GM10248 (cell line): ENCODE results near the gene PIK3C2B.
A peak's percentile ranks its signal among the peaks of the same experiment; 100 is the strongest.
"Not testable (repeated sequence)": the region's sequence is repeated elsewhere in the genome, so short reads cannot be mapped to it uniquely, and the experiment has no call there.

Experiments used
- CTCF ChIA-PET: fragments of 300-600 bp; sonication (Branson Sonifier 250); formaldehyde crosslinking; extraction: SDS; loops from one replicate; lab custom pipeline; 2021; ENCODE audit warnings: antibody characterized with exemption; lab: Yijun Ruan, JAX
- POLR2A ChIA-PET: fragments of 350-650 bp; sonication (Branson Sonifier 250); formaldehyde crosslinking; extraction: SDS; loops from one replicate; lab custom pipeline; 2020; ENCODE audit warnings: antibody characterized with exemption; lab: Yijun Ruan, JAX
- DNase-seq: peaks from one replicate; pipeline ENCODE4 v3.0.0; 2012; ENCODE audit errors: extremely low spot score
- TF ChIP-seq, protein P1 (sequence below): IDR thresholded peaks from 2 replicates; pipeline ENCODE4 v1.5.1; 2012; ENCODE audit warnings: mild to moderate bottlenecking, low read depth; ENCODE audit errors: extremely low read depth, missing control alignments, control extremely low read depth

PIK3C2B gene

DNA sequence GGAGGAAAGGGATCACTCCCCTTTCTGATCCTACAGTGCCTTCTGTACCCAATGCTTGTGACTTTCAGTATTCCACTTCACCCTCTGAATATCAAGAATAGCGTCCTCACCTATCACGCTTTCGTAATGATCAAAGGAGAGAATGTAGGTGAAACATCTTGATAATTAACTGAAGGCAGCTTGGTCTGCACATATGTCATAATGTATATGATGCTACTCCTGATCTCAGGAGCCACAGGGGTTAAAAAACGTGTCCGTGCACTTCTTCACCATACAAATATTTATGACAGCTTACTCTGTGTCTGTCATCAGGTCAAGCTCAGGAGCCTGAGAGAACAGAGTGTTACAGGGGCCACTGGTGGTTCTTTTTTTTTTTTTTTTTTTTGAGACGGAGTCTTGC is 1.2 kb upstream of the PIK3C2B start:
- TF ChIP-seq, protein P1, sequence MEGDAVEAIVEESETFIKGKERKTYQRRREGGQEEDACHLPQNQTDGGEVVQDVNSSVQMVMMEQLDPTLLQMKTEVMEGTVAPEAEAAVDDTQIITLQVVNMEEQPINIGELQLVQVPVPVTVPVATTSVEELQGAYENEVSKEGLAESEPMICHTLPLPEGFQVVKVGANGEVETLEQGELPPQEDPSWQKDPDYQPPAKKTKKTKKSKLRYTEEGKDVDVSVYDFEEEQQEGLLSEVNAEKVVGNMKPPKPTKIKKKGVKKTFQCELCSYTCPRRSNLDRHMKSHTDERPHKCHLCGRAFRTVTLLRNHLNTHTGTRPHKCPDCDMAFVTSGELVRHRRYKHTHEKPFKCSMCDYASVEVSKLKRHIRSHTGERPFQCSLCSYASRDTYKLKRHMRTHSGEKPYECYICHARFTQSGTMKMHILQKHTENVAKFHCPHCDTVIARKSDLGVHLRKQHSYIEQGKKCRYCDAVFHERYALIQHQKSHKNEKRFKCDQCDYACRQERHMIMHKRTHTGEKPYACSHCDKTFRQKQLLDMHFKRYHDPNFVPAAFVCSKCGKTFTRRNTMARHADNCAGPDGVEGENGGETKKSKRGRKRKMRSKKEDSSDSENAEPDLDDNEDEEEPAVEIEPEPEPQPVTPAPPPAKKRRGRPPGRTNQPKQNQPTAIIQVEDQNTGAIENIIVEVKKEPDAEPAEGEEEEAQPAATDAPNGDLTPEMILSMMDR: no peak
- CTCF ChIA-PET: interaction anchor here (0.8 to 39.3 kb wide), 7 partner anchors 8 to 97 kb away, joined by 3 to 1775 read pairs (median 7); no protein-coding TSS in a partner anchor
- DNase-seq: no peak
- POLR2A ChIA-PET: interaction anchor here (0.6 to 2.3 kb wide), 2 partner anchors 11 to 21 kb away, joined by 3 to 10 read pairs; partner anchors contain the start of gene MDM4

DNA sequence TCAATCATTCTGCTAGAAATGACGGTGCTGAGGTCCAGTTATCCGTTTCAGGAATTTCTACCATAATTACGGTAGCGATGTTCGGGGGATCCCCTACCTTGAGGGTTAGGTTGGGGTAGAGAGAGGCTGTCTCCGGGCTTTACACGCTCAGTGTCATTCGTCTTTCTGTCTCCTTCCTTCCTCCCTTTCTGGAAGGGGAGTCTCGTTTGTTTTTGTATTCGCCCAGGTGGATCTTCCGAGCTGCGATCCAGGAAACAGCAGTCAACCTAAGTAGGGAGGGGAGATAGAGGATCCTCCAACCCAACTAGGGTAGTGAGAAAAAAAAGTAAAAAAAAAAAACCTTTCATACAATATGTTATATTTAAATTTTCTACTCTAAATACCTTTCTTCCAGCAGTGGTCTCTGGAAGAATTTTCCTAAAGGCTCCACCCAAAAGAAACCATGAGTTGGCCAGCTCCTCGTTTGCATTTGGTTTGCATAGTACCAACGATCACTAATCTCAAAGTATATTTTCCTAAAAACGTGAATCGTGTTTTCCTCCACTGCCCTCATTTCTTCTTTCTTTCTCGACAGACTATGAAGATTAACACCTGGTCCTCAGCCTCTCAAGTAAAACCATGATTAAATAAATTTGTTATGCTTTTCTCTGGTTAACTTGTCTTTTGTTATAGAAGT is 611 bp upstream of the PIK3C2B start:
- ChIA-PET CTCF (interaction anchor here (0.8 to 39.3 kb wide), 12 partner anchors 8 to 96 kb away, joined by 3 to 1775 read pairs (median 6); partner anchors contain the start of gene MDM4), POLR2A (interaction anchor here (0.6 to 2.3 kb wide), 2 partner anchors 12 to 21 kb away, joined by 3 to 10 read pairs; partner anchors contain the start of gene MDM4)
- TF ChIP-seq, protein P1: no peak
- peak; percentile 54 for DNase-seq

DNA sequence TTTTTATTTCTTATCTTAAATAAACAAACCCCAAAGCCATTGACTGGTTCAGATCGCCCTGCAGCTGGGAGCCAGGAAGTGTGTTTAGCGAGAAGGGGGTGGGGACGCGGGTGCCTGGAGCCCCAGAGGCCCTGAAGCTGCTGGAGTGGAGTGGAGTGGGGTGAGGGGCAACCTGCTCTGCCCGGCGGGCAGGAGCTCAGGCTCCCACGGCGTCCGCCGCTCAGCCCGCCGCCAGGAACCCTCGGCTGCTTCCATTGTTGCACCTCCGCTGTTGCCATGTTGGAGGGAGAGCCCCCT is 673 bp downstream of the PIK3C2B start:
- DNase-seq: peak; percentile 43
- ChIA-PET CTCF (interaction anchor here (1.1 to 39.3 kb wide), 10 partner anchors 9 to 314 kb away, joined by 3 to 1775 read pairs (median 12); no protein-coding TSS in a partner anchor), POLR2A (interaction anchor here (0.9 to 2.3 kb wide), 7 partner anchors 13 to 86 kb away, joined by 3 to 10 read pairs (median 5); partner anchors contain the start of gene MDM4)
- TF ChIP-seq, protein P1: no peak

DNA sequence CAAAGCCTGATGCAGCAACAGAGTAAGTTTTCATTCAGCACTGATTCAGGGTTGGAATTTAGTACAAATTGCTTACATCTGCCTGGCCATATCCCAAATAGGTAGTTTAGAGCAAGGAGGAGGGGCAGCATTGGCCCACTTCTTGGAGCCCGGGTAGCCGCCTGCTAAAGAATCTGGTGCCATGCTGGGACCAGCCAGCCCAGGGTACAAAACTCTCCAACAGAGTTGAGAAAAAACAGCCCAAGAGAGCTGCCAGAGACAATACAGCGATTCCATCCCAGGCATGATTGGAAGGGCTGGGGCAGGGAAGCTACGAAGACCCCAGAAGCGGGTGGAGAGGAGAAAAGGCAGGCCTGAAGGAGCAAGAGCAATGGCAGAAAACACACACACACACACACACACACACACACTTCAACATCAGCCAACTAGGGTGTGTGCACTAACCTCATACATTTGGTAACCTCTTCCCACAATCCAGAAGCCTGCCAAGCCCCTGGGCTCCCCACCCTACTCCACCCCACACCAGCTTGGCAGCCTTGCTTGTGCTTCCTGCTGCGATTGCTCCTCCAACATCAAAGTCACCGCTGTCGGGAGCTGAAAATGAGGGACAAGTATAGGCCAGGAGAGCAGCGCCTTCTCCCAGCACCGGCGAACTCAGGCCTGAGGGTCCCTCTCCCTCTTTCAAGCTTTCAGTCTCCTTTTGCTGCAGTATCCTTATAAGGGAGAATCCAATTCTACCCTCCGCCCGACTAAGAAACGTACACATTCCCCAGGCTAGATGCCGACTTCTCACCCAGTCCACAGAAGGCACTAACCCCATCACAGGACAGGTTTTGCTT is 1.2 kb downstream of the PIK3C2B start:
- TF ChIP-seq, protein P1: no peak
- peak; percentile 18 for DNase-seq
- ChIA-PET POLR2A (interaction anchor here (0.9 to 2.3 kb wide), 9 partner anchors 12 to 85 kb away, joined by 3 to 10 read pairs (median 4); partner anchors contain the start of gene MDM4), CTCF (interaction anchor here (1.1 to 39.3 kb wide), 11 partner anchors 9 to 314 kb away, joined by 3 to 1775 read pairs (median 12); no protein-coding TSS in a partner anchor)

DNA sequence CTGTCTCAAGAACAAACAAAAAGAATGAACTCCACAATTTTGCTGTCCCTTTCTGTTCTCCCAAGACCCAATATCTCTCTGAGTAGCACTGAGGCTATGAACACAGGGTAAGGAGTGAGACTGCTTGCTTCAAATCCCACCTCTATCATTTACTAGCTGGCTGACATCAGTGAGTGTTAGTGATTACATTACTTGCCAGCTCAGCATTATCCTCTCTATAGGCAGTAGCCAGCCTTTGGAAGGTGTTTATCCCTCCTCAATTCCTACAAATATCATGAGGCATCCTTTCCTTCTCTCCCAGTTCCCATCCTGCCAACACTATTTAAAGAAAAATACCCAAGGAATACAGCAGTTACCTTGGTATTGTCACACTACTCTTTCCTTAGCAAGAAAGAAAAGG is 3.0 kb downstream of the PIK3C2B start:
- DNase-seq: no peak
- CTCF ChIA-PET: interaction anchor here (0.7 to 39.3 kb wide), 7 partner anchors 10 to 316 kb away, joined by 3 to 1775 read pairs (median 12); no protein-coding TSS in a partner anchor
- TF ChIP-seq, protein P1: no peak
- POLR2A ChIA-PET: no interaction called here

DNA sequence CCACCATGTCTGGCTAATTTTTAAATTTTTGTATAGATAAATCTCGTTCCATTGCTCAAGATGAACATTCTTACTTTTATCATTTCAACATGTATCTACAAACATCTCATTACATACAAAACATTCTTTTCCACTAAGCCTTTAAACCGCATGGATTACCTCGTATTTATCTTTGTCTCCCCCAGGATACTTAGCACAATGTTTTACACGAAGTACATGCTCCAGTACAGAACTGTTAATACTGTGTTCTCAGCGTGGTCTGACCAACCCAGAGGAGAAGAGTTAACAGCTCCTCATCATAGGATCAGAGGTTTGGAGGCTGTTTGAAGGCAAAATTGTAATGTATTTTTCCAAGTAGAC is 7.4 kb downstream of the PIK3C2B start:
- CTCF ChIA-PET: interaction anchor here (0.8 to 39.3 kb wide), 5 partner anchors 8 to 320 kb away, joined by 3 to 1775 read pairs (median 8); no protein-coding TSS in a partner anchor
- POLR2A ChIA-PET: no interaction called here
- no peak for DNase-seq

DNA sequence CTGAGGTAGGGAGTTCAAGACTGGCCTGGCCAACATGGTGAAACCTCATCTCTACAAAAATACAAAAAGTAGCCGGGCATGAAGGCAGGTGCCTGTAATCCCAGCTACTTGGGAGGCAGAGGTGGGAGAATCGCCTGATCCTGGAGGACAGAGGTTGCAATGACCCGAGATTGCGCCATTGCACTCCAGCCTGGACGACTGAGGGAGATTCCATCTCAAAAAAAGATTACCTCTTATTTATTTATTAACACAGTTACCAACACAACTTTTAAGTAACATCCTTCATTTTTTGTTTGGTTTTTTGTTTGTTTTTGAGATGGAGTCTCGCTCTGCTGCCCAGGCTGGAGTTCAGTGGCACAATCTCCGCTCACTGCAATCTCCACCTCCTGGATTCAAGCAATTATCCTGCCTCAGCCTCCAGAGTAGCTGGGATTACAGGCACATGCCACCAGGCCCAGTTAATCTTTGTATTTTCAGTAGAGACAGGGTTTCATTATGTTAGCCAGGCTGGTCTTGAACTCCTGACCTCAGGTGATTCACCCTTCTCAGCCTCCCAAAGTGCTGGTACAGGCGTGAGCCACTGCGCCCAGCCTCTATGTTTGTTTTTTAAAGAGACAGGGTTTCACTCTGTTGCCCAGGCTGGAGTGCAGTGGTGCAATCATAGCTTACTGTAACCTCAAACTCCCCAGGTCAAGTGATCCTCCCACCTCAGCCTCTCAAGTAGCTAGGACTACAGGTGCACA is 7.9 kb downstream of the PIK3C2B start:
- ChIA-PET POLR2A (interaction anchor here (0.6 to 0.7 kb wide), 2 partner anchors 22 to 26 kb away, joined by 5 to 8 read pairs; no protein-coding TSS in a partner anchor), CTCF (interaction anchor here (1.0 to 39.3 kb wide), 8 partner anchors 7 to 320 kb away, joined by 3 to 1775 read pairs (median 6); partner anchors contain the start of gene PIK3C2B)
- DNase-seq: not testable (repeated sequence)

More for the DNA sequence above, 7.4 kb downstream of the PIK3C2B start:
- TF ChIP-seq, protein P1: no peak
